ENCODE measurements around the gene SNX5.

DNA sequence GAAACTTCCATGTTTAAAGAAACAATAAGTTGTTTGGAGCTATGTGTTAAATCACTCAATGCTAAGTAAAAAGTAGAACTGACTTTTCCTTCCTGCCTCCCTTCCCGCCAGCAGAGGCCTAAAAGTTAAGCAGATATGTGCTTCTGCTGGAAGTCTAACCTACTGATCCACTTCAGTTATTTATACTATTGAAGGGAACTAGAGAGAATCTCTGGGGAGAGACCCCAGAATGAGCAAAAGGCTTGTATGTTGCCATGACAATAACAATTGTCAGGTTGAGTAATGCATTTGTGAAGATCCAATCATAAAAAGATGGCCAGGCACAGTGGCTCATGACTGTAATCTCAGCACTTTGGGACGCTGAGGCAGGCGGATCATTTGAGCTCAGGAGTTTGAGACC lies 25.0 kb upstream of the SNX5 start:
- TF ChIP-seq CTCF (IDR thresholded peaks at IDR 0.05) = no peak
- TF ChIP-seq EZH2 (IDR thresholded peaks at IDR 0.05; ENCODE audit: borderline replicate concordance, insufficient read depth, low read depth, low read length, poor library complexity, severe bottlenecking) = no peak
